NB4 (cell line): ENCODE results near the gene NECTIN3.

Source experiments
- CTCF ChIP-seq: IDR thresholded peaks from one replicate; pipeline ENCODE4 v1.5.1; 2012; ENCODE audit warnings: low read depth, low read length
- MAX ChIP-seq: IDR thresholded peaks from 2 replicates; pipeline ENCODE4 v1.6.1; 2011; ENCODE audit warnings: low read depth, low read length
- MYC ChIP-seq: IDR thresholded peaks from 2 replicates; pipeline ENCODE4 v1.6.1; 2011; ENCODE audit warnings: low read depth, low read length
- POLR2A ChIP-seq: IDR thresholded peaks from 2 replicates; pipeline ENCODE4 v1.6.1; 2011; ENCODE audit warnings: mild to moderate bottlenecking; ENCODE audit not compliant: insufficient read length; ENCODE audit errors: extremely low read depth

GRCh38 chr3:111035316-111035715, 36.3 kb upstream of the NECTIN3 start:
- TF ChIP-seq CTCF (no peak), POLR2A (no peak), MAX (no peak), MYC (no peak)
